NCI-H2029 (cell line): ENCODE results near the gene TBC1D3L.
"Not testable (repeated sequence)": the region's sequence is repeated elsewhere in the genome, so short reads cannot be mapped to it uniquely, and the experiment has no call there.

Source experiments
- DNase-seq: peaks from one replicate; lab custom pipeline; 2025; lab: John Stamatoyannopoulos, UW

TBC1D3L gene

GRCh38 chr17:37988960-37989359 lies at the start of gene TBC1D3L:
Gene TBC1D3L, minus strand, starts transcription at chr17:37989060. Its CDS starts 1,540 bp downstream, at chr17:37987520.
- not testable (repeated sequence) for DNase-seq

DNA sequence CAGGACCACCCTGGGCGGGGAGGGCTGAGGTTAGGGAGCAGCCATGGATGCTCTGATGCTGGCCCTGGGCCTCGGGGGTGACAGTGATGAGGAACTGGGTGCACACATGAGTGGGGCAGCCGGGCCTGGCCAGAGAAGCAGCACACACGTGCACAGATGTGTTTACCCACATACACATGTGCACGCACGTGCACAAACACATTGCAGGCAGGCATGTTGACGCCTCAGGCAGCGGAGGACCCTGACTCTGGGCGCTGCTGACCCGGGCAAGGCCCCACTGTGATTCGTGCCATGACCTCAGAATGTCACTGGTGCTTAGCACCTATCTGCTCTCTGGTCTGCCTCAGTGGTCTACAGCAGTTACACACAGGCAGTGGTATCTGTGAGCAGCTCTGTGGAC lies 14.8 kb upstream of the TBC1D3L start, which contains the start of gene TBC1D3D:
TBC1D3D (plus strand) TSS at position 301 of the 400 bp plus-strand sequence. CDS start 1,585 bp downstream, outside the sequence.
- not testable (repeated sequence) for DNase-seq
